GM12873 (cell line): Measurements from ENCODE around the gene ZNF428.

Experiments used
- CTCF ChIP-seq: IDR thresholded peaks from 2 replicates; pipeline ENCODE4 v1.5.1; 2012; ENCODE audit warnings: low read depth, mild to moderate bottlenecking, moderate library complexity, low read length, control low read depth; ENCODE audit not compliant: insufficient read depth; ENCODE audit errors: missing control alignments

The ZNF428 gene

GRCh38 chr19:43561139-43561970 is 58.1 kb downstream of the ZNF428 start:
- no peak for TF ChIP-seq CTCF

- peak; percentile 1 for TF ChIP-seq CTCF
These were observed 58.7 kb downstream of the ZNF428 start for GRCh38 chr19:43560687-43561086.
